HCT116 (cell line): Measurements from ENCODE around the gene SNRPD2.

Experiments
- EZH2phosphoT487 ChIP-seq: fragments of 200-600 bp; IDR thresholded peaks from 2 replicates; pipeline ENCODE4 v1.6.1; 2018; ENCODE audit warnings: antibody characterized with exemption, borderline replicate concordance
- POLR2AphosphoS5 ChIP-seq: IDR thresholded peaks from 2 replicates; pipeline ENCODE4 v1.6.1; 2011; ENCODE audit warnings: mild to moderate bottlenecking, low read depth, low read length, moderate library complexity
- ZFX ChIP-seq: fragments of 450-650 bp; IDR thresholded peaks from 2 replicates; pipeline ENCODE4 v1.6.1; 2017
- TF ChIP-seq, protein P1 (sequence below), 3 experiments: fragments of 200-600 bp in 1 of 3; sonication (generic) in 1 of 3; IDR thresholded peaks in 2 of 3; conservative IDR thresholded peaks in 1 of 3; 2 replicates each; pipeline ENCODE4 v1.5.1; 2012 to 2017; ENCODE audit warnings: low read depth in 2 of 3, low read length in 2 of 3, antibody characterized with exemption in 1 of 3, borderline replicate concordance in 1 of 3, control low read depth in 1 of 3, mild to moderate bottlenecking in 1 of 3, mixed read lengths in 1 of 3, mixed run types in 1 of 3, moderate library complexity in 1 of 3; ENCODE audit not compliant: insufficient read depth in 1 of 3

DNA sequence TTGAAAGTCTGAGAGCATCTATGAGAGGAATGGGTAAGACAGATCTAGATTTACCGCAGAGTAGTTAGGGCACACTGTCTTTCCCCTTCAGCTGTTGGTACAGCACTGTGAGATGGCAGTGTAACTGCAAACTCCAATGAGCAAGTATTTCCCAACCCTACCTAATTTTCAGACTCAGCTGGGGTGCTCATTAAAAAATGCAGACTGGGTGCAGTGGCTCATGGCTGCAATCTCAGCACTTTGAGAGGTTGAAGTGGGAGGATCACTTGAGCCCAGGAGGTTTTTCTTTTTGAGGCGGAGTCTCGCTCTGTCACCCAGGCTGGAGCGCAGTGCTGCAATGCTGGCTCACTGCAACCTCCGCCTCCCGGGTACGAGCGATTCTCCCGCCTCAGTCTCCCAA, 13.4 kb upstream of the SNRPD2 start:
- TF ChIP-seq, protein P1, sequence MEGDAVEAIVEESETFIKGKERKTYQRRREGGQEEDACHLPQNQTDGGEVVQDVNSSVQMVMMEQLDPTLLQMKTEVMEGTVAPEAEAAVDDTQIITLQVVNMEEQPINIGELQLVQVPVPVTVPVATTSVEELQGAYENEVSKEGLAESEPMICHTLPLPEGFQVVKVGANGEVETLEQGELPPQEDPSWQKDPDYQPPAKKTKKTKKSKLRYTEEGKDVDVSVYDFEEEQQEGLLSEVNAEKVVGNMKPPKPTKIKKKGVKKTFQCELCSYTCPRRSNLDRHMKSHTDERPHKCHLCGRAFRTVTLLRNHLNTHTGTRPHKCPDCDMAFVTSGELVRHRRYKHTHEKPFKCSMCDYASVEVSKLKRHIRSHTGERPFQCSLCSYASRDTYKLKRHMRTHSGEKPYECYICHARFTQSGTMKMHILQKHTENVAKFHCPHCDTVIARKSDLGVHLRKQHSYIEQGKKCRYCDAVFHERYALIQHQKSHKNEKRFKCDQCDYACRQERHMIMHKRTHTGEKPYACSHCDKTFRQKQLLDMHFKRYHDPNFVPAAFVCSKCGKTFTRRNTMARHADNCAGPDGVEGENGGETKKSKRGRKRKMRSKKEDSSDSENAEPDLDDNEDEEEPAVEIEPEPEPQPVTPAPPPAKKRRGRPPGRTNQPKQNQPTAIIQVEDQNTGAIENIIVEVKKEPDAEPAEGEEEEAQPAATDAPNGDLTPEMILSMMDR (IDR thresholded peaks at IDR 0.05 in 2 of 3, conservative IDR thresholded peaks at IDR 0.05 in 1 of 3; ENCODE audit: borderline replicate concordance in 1 of 3, insufficient read depth in 1 of 3, low read depth in 2 of 3, low read length in 2 of 3), result no peak
- TF ChIP-seq EZH2phosphoT487 (no peak), POLR2AphosphoS5 (peak; percentile 14; the same call in 1 of the 2 replicates), ZFX (no peak)
